K562 (cell line): Measurements from ENCODE around the gene BRMS1.

Experiments
- C11orf30 ChIP-seq: fragments of 450-650 bp; IDR thresholded peaks from 2 replicates; pipeline ENCODE4 v1.6.1; 2016; ENCODE audit warnings: low read depth, mild to moderate bottlenecking
- DPF2 ChIP-seq: fragments of 450-650 bp; IDR thresholded peaks from 2 replicates; pipeline ENCODE4 v1.6.1; 2016
- MLLT1 ChIP-seq, 2 experiments: fragments of 450-650 bp; IDR thresholded peaks; 2 replicates each; pipeline ENCODE4 v1.6.1; 2016
- NCOA1 ChIP-seq: fragments of 450-650 bp; IDR thresholded peaks from 2 replicates; pipeline ENCODE4 v1.6.1; 2016; ENCODE audit warnings: low read depth
- NFE2 ChIP-seq: IDR thresholded peaks from 2 replicates; pipeline ENCODE4 v1.6.1; 2014; ENCODE audit warnings: antibody characterized with exemption, low read depth
- NR3C1 ChIP-seq: sonication (generic); formaldehyde crosslinking; IDR thresholded peaks from 2 replicates; pipeline ENCODE4 v1.8.1; 2022; ENCODE audit warnings: missing genetic modification reagents
- POLR2A ChIP-seq: fragments of 450-650 bp; conservative IDR thresholded peaks from 2 replicates; pipeline ENCODE4 v1.6.1; 2016
- SAFB2 ChIP-seq: fragments of 200-400 bp; formaldehyde crosslinking; IDR thresholded peaks from 2 replicates; pipeline ENCODE4 v1.6.1; 2018; ENCODE audit warnings: borderline replicate concordance, low read length, low read depth, moderate library complexity; ENCODE audit not compliant: severe bottlenecking
- SIX5 ChIP-seq, 2 experiments: IDR thresholded peaks; 2 replicates each; pipeline ENCODE4 v1.6.1; 2011; ENCODE audit warnings: low read length in 2 of 2, borderline replicate concordance in 1 of 2, low read depth in 1 of 2, mild to moderate bottlenecking in 1 of 2, moderate library complexity in 1 of 2; ENCODE audit not compliant: insufficient read depth in 1 of 2
- ZKSCAN8 ChIP-seq: fragments of 200-800 bp; sonication (Bioruptor generic); IDR thresholded peaks from 2 replicates; pipeline ENCODE4 v1.6.1; 2016; ENCODE audit warnings: missing genetic modification characterization, missing compliant biosample characterization
- ZNF133 ChIP-seq: fragments of 250-450 bp; sonication (Bioruptor Pico); IDR thresholded peaks from 2 replicates; pipeline ENCODE4 v1.4.0; 2020; ENCODE audit warnings: mild to moderate bottlenecking
- ZNF740 ChIP-seq, 3 experiments: fragments of 200-800 bp in 1 of 3; sonication (Bioruptor generic) in 1 of 3; sonication (generic) in 1 of 3; formaldehyde crosslinking in 1 of 3; IDR thresholded peaks; 2 replicates each; pipeline versions ENCODE4 v1.6.1 to v1.8.0; 2016 to 2022; ENCODE audit warnings: mild to moderate bottlenecking in 2 of 3, missing compliant biosample characterization in 2 of 3, missing genetic modification characterization in 2 of 3, missing genetic modification reagents in 1 of 3
- ZNF77 ChIP-seq: fragments of 250-450 bp; sonication (Bioruptor Pico); IDR thresholded peaks from 2 replicates; pipeline ENCODE4 v1.5.0; 2020
- TF ChIP-seq, protein P1 (sequence below), 3 experiments: IDR thresholded peaks in 2 of 3; conservative IDR thresholded peaks in 1 of 3; 2 replicates each; pipeline ENCODE4 v1.5.1; 2011 to 2012; ENCODE audit warnings: low read length in 3 of 3, mild to moderate bottlenecking in 3 of 3, control low read depth in 2 of 3, improper control_type of control experiment in 1 of 3, inconsistent platforms in 1 of 3, low read depth in 1 of 3, mixed read lengths in 1 of 3, moderate library complexity in 1 of 3; ENCODE audit not compliant: insufficient read depth in 2 of 3

DNA sequence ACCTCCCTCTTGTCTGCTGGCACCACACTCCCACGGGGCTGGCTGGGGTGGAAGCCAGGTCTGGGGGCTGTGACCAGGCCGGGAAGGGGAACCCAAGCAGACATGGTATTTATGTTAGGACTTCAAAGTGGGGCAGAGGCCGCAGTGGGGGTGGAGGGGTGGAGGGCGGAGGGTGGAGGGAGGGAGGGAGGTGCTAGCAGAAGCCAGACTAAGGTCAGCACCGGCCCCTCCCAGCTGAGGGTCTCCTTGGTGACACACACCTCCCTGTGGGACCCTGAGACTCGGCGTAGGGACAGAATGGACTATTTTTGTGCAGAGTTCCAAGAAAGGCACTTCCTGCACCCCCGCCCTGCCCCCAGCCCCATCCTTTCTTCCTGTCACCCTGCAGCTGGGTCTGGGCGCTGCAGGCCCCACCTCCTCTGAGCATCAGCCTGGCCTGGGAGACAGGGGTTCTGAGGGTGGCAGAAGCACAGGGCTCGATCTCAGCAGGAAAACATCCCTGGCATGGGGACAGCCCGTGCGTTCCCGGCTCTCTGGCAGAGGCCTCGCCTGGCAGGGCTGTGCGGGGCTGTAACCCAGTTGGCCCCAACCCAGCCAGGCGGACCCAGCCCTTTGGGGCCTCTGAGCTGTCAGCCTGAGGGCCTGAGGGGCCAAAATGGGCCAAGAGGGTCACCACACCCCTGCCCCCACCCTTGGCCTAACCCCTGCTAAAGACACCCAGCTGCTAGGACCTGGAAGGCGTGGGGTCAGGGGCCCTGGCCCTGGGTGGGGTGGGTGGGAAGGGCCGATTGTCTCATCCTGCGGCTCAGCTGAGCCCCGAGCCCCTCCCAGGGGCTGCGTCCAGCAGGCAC, 18.4 kb downstream of the BRMS1 start:
- TF ChIP-seq SAFB2 (no peak), ZNF77 (no peak), ZKSCAN8 (CRISPR knock-in tag) (no peak), MLLT1 (IDR thresholded peaks at IDR 0.05) (no peak), DPF2 (no peak), NCOA1 (no peak), C11orf30 (no peak), NR3C1 (CRISPR knock-in tag) (no peak), POLR2A (no peak), ZNF740 (CRISPR knock-in tag; IDR thresholded peaks at IDR 0.05) (no peak), ZNF740 (tag; IDR thresholded peaks at IDR 0.05) (no peak), ZNF133 (CRISPR knock-in tag) (no peak), NFE2 (no peak), SIX5 (IDR thresholded peaks at IDR 0.05; ENCODE audit: borderline replicate concordance in 1 of 2, insufficient read depth in 1 of 2, low read depth in 1 of 2, low read length in 2 of 2) (no peak)
- TF ChIP-seq, protein P1, sequence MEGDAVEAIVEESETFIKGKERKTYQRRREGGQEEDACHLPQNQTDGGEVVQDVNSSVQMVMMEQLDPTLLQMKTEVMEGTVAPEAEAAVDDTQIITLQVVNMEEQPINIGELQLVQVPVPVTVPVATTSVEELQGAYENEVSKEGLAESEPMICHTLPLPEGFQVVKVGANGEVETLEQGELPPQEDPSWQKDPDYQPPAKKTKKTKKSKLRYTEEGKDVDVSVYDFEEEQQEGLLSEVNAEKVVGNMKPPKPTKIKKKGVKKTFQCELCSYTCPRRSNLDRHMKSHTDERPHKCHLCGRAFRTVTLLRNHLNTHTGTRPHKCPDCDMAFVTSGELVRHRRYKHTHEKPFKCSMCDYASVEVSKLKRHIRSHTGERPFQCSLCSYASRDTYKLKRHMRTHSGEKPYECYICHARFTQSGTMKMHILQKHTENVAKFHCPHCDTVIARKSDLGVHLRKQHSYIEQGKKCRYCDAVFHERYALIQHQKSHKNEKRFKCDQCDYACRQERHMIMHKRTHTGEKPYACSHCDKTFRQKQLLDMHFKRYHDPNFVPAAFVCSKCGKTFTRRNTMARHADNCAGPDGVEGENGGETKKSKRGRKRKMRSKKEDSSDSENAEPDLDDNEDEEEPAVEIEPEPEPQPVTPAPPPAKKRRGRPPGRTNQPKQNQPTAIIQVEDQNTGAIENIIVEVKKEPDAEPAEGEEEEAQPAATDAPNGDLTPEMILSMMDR (IDR thresholded peaks at IDR 0.05 in 2 of 3, conservative IDR thresholded peaks at IDR 0.05 in 1 of 3; ENCODE audit: insufficient read depth in 2 of 3, low read depth in 1 of 3, low read length in 3 of 3), result no peak
